Liver (tissue), 9 donors: Measurements from ENCODE around the gene BRD9. TPM values are rescaled to one million over a fixed set of nuclear protein-coding genes. Genes with fewer than 3 reads are reported as not detected.
"Not testable (repeated sequence)": the region's sequence is repeated elsewhere in the genome, so short reads cannot be mapped to it uniquely, and the experiment has no call there.

ENCODE experiments used
- DNase-seq: peaks from one replicate; pipeline ENCODE4 v3.0.0-alpha.2; 2017; ENCODE audit warnings: low spot score
- H3K27ac ChIP-seq, 2 donors: one replicate each; pipeline ENCODE4 v1.7.0; 2013; ENCODE audit warnings: inconsistent platforms in 2 of 2, low read length in 2 of 2, control low read depth in 1 of 2, low read depth in 1 of 2, mild to moderate bottlenecking in 1 of 2
- H3K27me3 ChIP-seq, 4 donors: one replicate each; pipeline versions ENCODE4 v1.6.1 to v1.7.0; 2013; ENCODE audit warnings: low read length in 3 of 4, inconsistent platforms in 1 of 4, mild to moderate bottlenecking in 1 of 4, moderate library complexity in 1 of 4; ENCODE audit not compliant: control insufficient read depth in 4 of 4, insufficient read depth in 4 of 4
- H3K36me3 ChIP-seq, 4 donors: one replicate each; pipeline versions ENCODE4 v1.6.1 to v1.7.0; 2013; ENCODE audit warnings: low read length in 3 of 4, mild to moderate bottlenecking in 3 of 4, low read depth in 1 of 4, moderate library complexity in 1 of 4; ENCODE audit not compliant: control insufficient read depth in 4 of 4, insufficient read depth in 3 of 4
- H3K4me1 ChIP-seq, 4 donors: one replicate each; pipeline versions ENCODE4 v1.6.1 to v1.7.0; 2013; ENCODE audit warnings: low read length in 3 of 4, mild to moderate bottlenecking in 3 of 4, moderate library complexity in 1 of 4; ENCODE audit not compliant: control insufficient read depth in 4 of 4, insufficient read depth in 4 of 4
- H3K4me3 ChIP-seq, 3 donors: one replicate each; pipeline versions ENCODE4 v1.6.1 to v1.7.0; 2013; ENCODE audit warnings: low read length in 3 of 3, control low read depth in 1 of 3, low read depth in 1 of 3, mild to moderate bottlenecking in 1 of 3
- H3K9ac ChIP-seq, 2 donors: one replicate each; pipeline ENCODE4 v1.7.0; 2013; ENCODE audit warnings: low read length in 2 of 2, mild to moderate bottlenecking in 2 of 2, moderate library complexity in 2 of 2, control low read depth in 1 of 2, low read depth in 1 of 2
- H3K9me3 ChIP-seq, 4 donors: one replicate each; pipeline versions ENCODE4 v1.6.1 to v1.7.0; 2013; ENCODE audit warnings: low read length in 3 of 4; ENCODE audit not compliant: control insufficient read depth in 4 of 4
- CTCF ChIP-seq: fragments of 150-350 bp; IDR thresholded peaks from 2 replicates; pipeline ENCODE4 v1.5.1; 2017; ENCODE audit warnings: improper control_type of control experiment, low read depth, low read length; ENCODE audit not compliant: missing input control
- FOXA1 ChIP-seq: IDR thresholded peaks from 2 replicates; pipeline ENCODE4 v1.6.1; 2016; ENCODE audit warnings: antibody characterized with exemption
- GABPA ChIP-seq, 2 donors: IDR thresholded peaks in 1 of 2; conservative IDR thresholded peaks in 1 of 2; 2 replicates each; pipeline ENCODE4 v1.6.1; 2016; ENCODE audit warnings: antibody characterized with exemption in 2 of 2, mild to moderate bottlenecking in 1 of 2, moderate library complexity in 1 of 2
- RAD21 ChIP-seq, 2 donors: IDR thresholded peaks; 2 replicates each; pipeline ENCODE4 v1.6.1; 2016; ENCODE audit warnings: antibody characterized with exemption in 2 of 2, mild to moderate bottlenecking in 2 of 2
- SP1 ChIP-seq: IDR thresholded peaks from 2 replicates; pipeline ENCODE4 v1.6.1; 2018; ENCODE audit warnings: antibody characterized with exemption, mild to moderate bottlenecking
- WGBS: extraction: QIAGEN DNeasy Blood & Tissue Kit; methylation state at CpG from one replicate; pipeline ENCODE4 v1.1.7; 2013; 5-methylcytosine and 5-hydroxymethylcytosine counted together
- polyA plus RNA-seq, 2 donors: library from polyadenylated mRNA; stranded (reverse) in 1 of 2; unstranded in 1 of 2; fragments of 200-250 nt in 1 of 2; fragments of >200 nt in 1 of 2; fragmentation: Nextera tagmentation in 1 of 2; extraction: Ambion mirVana in 1 of 2; gene quantifications; one replicate each; pipeline versions ENCODE4 v1.2.1 to v1.2.3, GENCODE V29; 2013 to 2015
- total RNA-seq, 2 donors: library from RNA; depleted of rRNA; stranded (reverse); fragments of >200 nt; gene quantifications; one replicate each; pipeline ENCODE4 v1.2.3, GENCODE V29; 2014
- donor health status: healthy.
- donor health status: healthy.
- donor health status: healthy.
- donor health status: healthy.
- donor health status: healthy.

Gene BRD9
- total RNA-seq (10 to 100 TPM; 11.8 to 17.7 TPM), polyA plus RNA-seq (1 to 10 TPM; 7.0 to 7.3 TPM)

- no peak for TF ChIP-seq RAD21 (IDR thresholded peaks at IDR 0.05)
- no peak for TF ChIP-seq FOXA1
- no peak for TF ChIP-seq SP1
- no peak for TF ChIP-seq CTCF
- TF ChIP-seq GABPA (IDR thresholded peaks at IDR 0.05 in 1 of 2, conservative IDR thresholded peaks at IDR 0.05 in 1 of 2), result peak; percentile 64 to 87
- no peaks in the 10 kb centered on the region for H3K27me3 ChIP-seq
- peak; percentile 86 for DNase-seq
- peak within 1 kb of the TSS; percentile 15 to 40 for H3K9ac ChIP-seq
- peak within 1 kb of the TSS; percentile 81 to 85 (median 81) for H3K4me3 ChIP-seq
- H3K27ac ChIP-seq, result peak within 1 kb of the TSS; percentile 75
- H3K36me3 ChIP-seq, result peaks cover 2 to 33% (median 23%) of the 10 kb centered on the region in 4 donors
- no peaks in the 10 kb centered on the region for H3K9me3 ChIP-seq
- H3K4me1 ChIP-seq, result peaks cover 5 to 21% (median 13%) of the 10 kb centered on the region in 4 donors
- WGBS, result under 1% methylated on average over 91 of the region's 91 CpGs
Measured at GRCh38 chr5:892394-893136, at the start of gene BRD9, which contains the start of gene TRIP13. TSS of gene BRD9 (minus strand) at chr5:892801. CDS start at chr5:892657, 144 bp downstream. TSS of gene TRIP13 (plus strand) at chr5:892884. CDS start at chr5:892999, 115 bp downstream.

- 83% methylated on average over 2 of the region's 2 CpGs for WGBS
- DNase-seq, H3K4me3 ChIP-seq: not testable (repeated sequence)
Measured at GRCh38 chr5:940741-941140, 48.1 kb upstream of the BRD9 start.

GRCh38 chr5:939368-939767 is 46.8 kb upstream of the BRD9 start:
- Histone ChIP-seq H3K9ac (no peak overlapping the region), H3K27ac (no peak overlapping the region), H3K36me3 (no peaks in the 10 kb centered on the region), H3K4me3 (no peak overlapping the region), H3K27me3 (no peaks in the 10 kb centered on the region), H3K4me1 (no peaks in the 10 kb centered on the region), H3K9me3 (no peaks in the 10 kb centered on the region)
- DNase-seq, result no peak
- 76% methylated on average over 7 of the region's 7 CpGs for WGBS
- no peak for TF ChIP-seq CTCF
- TF ChIP-seq SP1, result no peak

More at GRCh38 chr5:940741-941140, 48.1 kb upstream of the BRD9 start:
- not testable (repeated sequence) for H3K27me3 ChIP-seq, H3K36me3 ChIP-seq, H3K9ac ChIP-seq, H3K27ac ChIP-seq, H3K9me3 ChIP-seq, H3K4me1 ChIP-seq
